ENCODE measurements around the gene MAD1L1.
"Not testable (repeated sequence)": the region's sequence is repeated elsewhere in the genome, so short reads cannot be mapped to it uniquely, and the experiment has no call there.

MAD1L1 gene

GRCh38 chr7:2070151-2070763, 162.5 kb downstream of the MAD1L1 start:
- DNase-seq (ENCODE audit: insufficient read length) (no peak), FAIRE-seq (no peak)
- no peak for TF ChIP-seq POLR2A (IDR thresholded peaks at IDR 0.05; ENCODE audit: low read depth, low read length)
- no peak for TF ChIP-seq TAF1 (IDR thresholded peaks at IDR 0.05; ENCODE audit: borderline replicate concordance, low read depth, low read length)
- no peak for TF ChIP-seq POLR2AphosphoS5 (IDR thresholded peaks at IDR 0.05; ENCODE audit: low read depth, low read length)

- no peak for FAIRE-seq
Observed at GRCh38 chr7:2069472-2069860, 163.3 kb downstream of the MAD1L1 start.

GRCh38 chr7:2068693-2069471, 163.9 kb downstream of the MAD1L1 start:
- FAIRE-seq (no peak), DNase-seq (ENCODE audit: insufficient read length) (no peak)
- TF ChIP-seq TAF1 (IDR thresholded peaks at IDR 0.05; ENCODE audit: borderline replicate concordance, low read depth, low read length) (no peak), POLR2A (IDR thresholded peaks at IDR 0.05; ENCODE audit: low read depth, low read length) (no peak), POLR2AphosphoS5 (IDR thresholded peaks at IDR 0.05; ENCODE audit: low read depth, low read length) (no peak)

More at GRCh38 chr7:2069472-2069860, 163.3 kb downstream of the MAD1L1 start:
- TF ChIP-seq TAF1 (IDR thresholded peaks at IDR 0.05; ENCODE audit: borderline replicate concordance, low read depth, low read length) (no peak), POLR2AphosphoS5 (IDR thresholded peaks at IDR 0.05; ENCODE audit: low read depth, low read length) (no peak), POLR2A (IDR thresholded peaks at IDR 0.05; ENCODE audit: low read depth, low read length) (no peak)
- DNase-seq (ENCODE audit: insufficient read length), result no peak

GRCh38 chr7:2066251-2066919, 166.4 kb downstream of the MAD1L1 start:
- TF ChIP-seq POLR2AphosphoS5 (IDR thresholded peaks at IDR 0.05; ENCODE audit: low read depth, low read length) (no peak), POLR2A (IDR thresholded peaks at IDR 0.05; ENCODE audit: low read depth, low read length) (no peak), TAF1 (IDR thresholded peaks at IDR 0.05; ENCODE audit: borderline replicate concordance, low read depth, low read length) (no peak)
- no peak for DNase-seq (ENCODE audit: insufficient read length)
- FAIRE-seq, result no peak

- no peak for TF ChIP-seq TAF1 (IDR thresholded peaks at IDR 0.05; ENCODE audit: borderline replicate concordance, low read depth, low read length)
- no peak for TF ChIP-seq POLR2AphosphoS5 (IDR thresholded peaks at IDR 0.05; ENCODE audit: low read depth, low read length)
- no peak for TF ChIP-seq POLR2A (IDR thresholded peaks at IDR 0.05; ENCODE audit: low read depth, low read length)
- FAIRE-seq (no peak), DNase-seq (ENCODE audit: insufficient read length) (no peak)
Observed at GRCh38 chr7:2065528-2065927, 167.2 kb downstream of the MAD1L1 start.

GRCh38 chr7:2063563-2064260, 169.0 kb downstream of the MAD1L1 start:
- no peak for TF ChIP-seq POLR2AphosphoS5 (IDR thresholded peaks at IDR 0.05; ENCODE audit: low read depth, low read length)
- FAIRE-seq, result no peak
- no peak for DNase-seq (ENCODE audit: insufficient read length)

GRCh38 chr7:2062648-2063047, 170.1 kb downstream of the MAD1L1 start:
- FAIRE-seq, result no peak
- no peak for DNase-seq (ENCODE audit: insufficient read length)
- TF ChIP-seq POLR2A (IDR thresholded peaks at IDR 0.05; ENCODE audit: low read depth, low read length) (no peak), POLR2AphosphoS5 (IDR thresholded peaks at IDR 0.05; ENCODE audit: low read depth, low read length) (no peak), TAF1 (IDR thresholded peaks at IDR 0.05; ENCODE audit: borderline replicate concordance, low read depth, low read length) (no peak)

GRCh38 chr7:2060701-2061100, 172.0 kb downstream of the MAD1L1 start:
- no peak for DNase-seq (ENCODE audit: insufficient read length)
- FAIRE-seq, result no peak
- TF ChIP-seq POLR2AphosphoS5 (IDR thresholded peaks at IDR 0.05; ENCODE audit: low read depth, low read length) (no peak), TAF1 (IDR thresholded peaks at IDR 0.05; ENCODE audit: borderline replicate concordance, low read depth, low read length) (no peak), POLR2A (IDR thresholded peaks at IDR 0.05; ENCODE audit: low read depth, low read length) (no peak)

- TF ChIP-seq TAF1 (IDR thresholded peaks at IDR 0.05; ENCODE audit: borderline replicate concordance, low read depth, low read length), result no peak
- no peak for TF ChIP-seq POLR2A (IDR thresholded peaks at IDR 0.05; ENCODE audit: low read depth, low read length)
- TF ChIP-seq POLR2AphosphoS5 (IDR thresholded peaks at IDR 0.05; ENCODE audit: low read depth, low read length), result no peak
- FAIRE-seq (no peak), DNase-seq (ENCODE audit: insufficient read length) (no peak)
Observed at GRCh38 chr7:2059964-2060700, 172.6 kb downstream of the MAD1L1 start.

GRCh38 chr7:2058246-2058645, 174.5 kb downstream of the MAD1L1 start:
- not testable (repeated sequence) for DNase-seq (ENCODE audit: insufficient read length); FAIRE-seq

GRCh38 chr7:2055956-2056355, 176.8 kb downstream of the MAD1L1 start:
- FAIRE-seq, result no peak

More at GRCh38 chr7:2055956-2056355, 176.8 kb downstream of the MAD1L1 start:
- DNase-seq (ENCODE audit: insufficient read length), result no peak
- TF ChIP-seq POLR2A (IDR thresholded peaks at IDR 0.05; ENCODE audit: low read depth, low read length) (no peak), POLR2AphosphoS5 (IDR thresholded peaks at IDR 0.05; ENCODE audit: low read depth, low read length) (no peak), TAF1 (IDR thresholded peaks at IDR 0.05; ENCODE audit: borderline replicate concordance, low read depth, low read length) (no peak)
